Activated naive CD4-positive, alpha-beta T cell treated with anti-CD3 and anti-CD28 coated beads for 36 hours (primary cell): Measurements from ENCODE around the gene SLC9A9. TPM values are rescaled to one million over a fixed set of nuclear protein-coding genes. Genes with fewer than 3 reads are reported as not detected.

Experiments used
- CTCF ChIA-PET: fragments of 350-600 bp; sonication (Branson Sonifier 250); formaldehyde crosslinking; loops from one replicate; lab custom pipeline; 2021; ENCODE audit warnings: antibody characterized with exemption; lab: Charles Lee
- DNase-seq: peaks from one replicate; pipeline ENCODE4 v3.0.0-alpha.2; 2020
- H3K27ac Mint-ChIP-seq: one replicate; pipeline ENCODE4 v1.8.0; 2021; ENCODE audit warnings: mild to moderate bottlenecking, mixed read lengths
- H3K27me3 Mint-ChIP-seq: one replicate; pipeline ENCODE4 v1.8.0; 2021; ENCODE audit warnings: low read depth, mixed read lengths
- H3K36me3 Mint-ChIP-seq: one replicate; pipeline ENCODE4 v1.8.0; 2021; ENCODE audit warnings: low read depth, mixed read lengths
- H3K4me1 Mint-ChIP-seq: one replicate; pipeline ENCODE4 v1.8.0; 2021; ENCODE audit warnings: low read depth, mixed read lengths
- H3K4me3 Mint-ChIP-seq: one replicate; pipeline ENCODE4 v1.8.0; 2021; ENCODE audit warnings: mild to moderate bottlenecking, moderate library complexity, mixed read lengths
- H3K9me3 Mint-ChIP-seq: one replicate; pipeline ENCODE4 v1.8.0; 2021; ENCODE audit warnings: mixed read lengths
- intact Hi-C: fragments of 100-400 bp; cut with micrococcal nuclease; formaldehyde crosslinking; loops from one replicate; pipeline ENCODE4 v1.15.1; 2023
- total RNA-seq, 2 experiments: library from RNA; stranded (reverse); gene quantifications; one replicate each; pipeline ENCODE4 v1.2.3, GENCODE V29; 2021

The SLC9A9 gene
- total RNA-seq, 2 experiments from 2014 or later = 0.33 to 0.49 TPM

GRCh38 chr3:143576568-143577270 is 271.5 kb downstream of the SLC9A9 start:
- H3K4me3 Mint-ChIP-seq = no peak overlapping the region
- CTCF ChIA-PET = no interaction called here
- no peak for DNase-seq
- H3K9me3 Mint-ChIP-seq = no peaks in the 10 kb centered on the region
- intact Hi-C loops = no loop called here
- peaks cover 2% of the 10 kb centered on the region for H3K36me3 Mint-ChIP-seq
- no peak overlapping the region for H3K27ac Mint-ChIP-seq
- H3K4me1 Mint-ChIP-seq = peaks cover 4% of the 10 kb centered on the region
- no peaks in the 10 kb centered on the region for H3K27me3 Mint-ChIP-seq

- Mint-ChIP-seq H3K36me3 (peaks cover 2% of the 10 kb centered on the region), H3K9me3 (no peaks in the 10 kb centered on the region), H3K27ac (no peak overlapping the region), H3K4me1 (no peaks in the 10 kb centered on the region), H3K4me3 (no peak overlapping the region), H3K27me3 (no peaks in the 10 kb centered on the region)
- CTCF ChIA-PET = no interaction called here
- intact Hi-C loops = no loop called here
- DNase-seq = no peak
These were observed 273.3 kb downstream of the SLC9A9 start for GRCh38 chr3:143574933-143575332.

DNA sequence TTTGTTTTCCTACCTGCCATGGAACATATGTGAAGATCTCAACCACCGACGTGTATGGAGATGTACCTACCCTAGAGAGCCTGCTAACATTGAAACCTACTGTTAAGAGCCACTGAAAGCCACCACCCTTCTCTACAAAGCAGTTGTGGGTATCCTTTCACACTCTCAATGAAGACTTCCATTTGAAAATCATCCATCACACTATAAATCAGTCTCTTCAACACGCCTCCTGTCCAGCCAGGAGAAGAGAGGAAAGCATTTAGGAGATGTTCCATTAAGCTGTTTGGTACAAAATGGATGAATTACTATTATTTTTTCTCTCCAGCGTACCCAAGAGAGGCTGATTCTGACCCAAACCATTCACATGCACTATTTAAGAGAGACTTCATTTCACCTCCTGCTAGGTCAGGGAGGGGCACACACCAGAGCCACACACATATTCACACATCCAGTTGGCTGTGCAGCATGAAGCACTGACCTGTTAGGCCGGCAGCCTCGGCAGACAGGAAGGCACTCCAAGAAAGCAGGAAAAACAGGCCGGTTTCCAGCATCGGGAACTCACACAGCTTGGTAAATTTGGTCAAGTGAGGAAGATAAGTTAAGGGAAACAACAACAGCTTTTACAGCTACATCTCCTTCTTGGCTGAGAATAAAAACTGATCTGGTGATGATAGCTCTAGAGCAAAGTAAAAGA is 274.5 kb downstream of the SLC9A9 start:
- no peaks in the 10 kb centered on the region for H3K9me3 Mint-ChIP-seq
- CTCF ChIA-PET = no interaction called here
- no peak overlapping the region for H3K27ac Mint-ChIP-seq
- peaks cover 2% of the 10 kb centered on the region for H3K36me3 Mint-ChIP-seq
- no peak for DNase-seq
- no peak overlapping the region for H3K4me3 Mint-ChIP-seq
- H3K27me3 Mint-ChIP-seq = no peaks in the 10 kb centered on the region
- no peaks in the 10 kb centered on the region for H3K4me1 Mint-ChIP-seq
- intact Hi-C loops = no loop called here

GRCh38 chr3:143571548-143571947 is 276.7 kb downstream of the SLC9A9 start:
- intact Hi-C loops = no loop called here
- DNase-seq = no peak
- H3K9me3 Mint-ChIP-seq = no peaks in the 10 kb centered on the region
- H3K36me3 Mint-ChIP-seq = peaks cover 2% of the 10 kb centered on the region
- CTCF ChIA-PET = interaction anchor here (0.6 to 0.7 kb wide), 2 partner anchors 76 to 729 kb away, joined by 4 to 5 read pairs; no protein-coding TSS in a partner anchor
- no peaks in the 10 kb centered on the region for H3K27me3 Mint-ChIP-seq
- no peak overlapping the region for H3K4me3 Mint-ChIP-seq
- no peaks in the 10 kb centered on the region for H3K4me1 Mint-ChIP-seq
- H3K27ac Mint-ChIP-seq = no peak overlapping the region

DNA sequence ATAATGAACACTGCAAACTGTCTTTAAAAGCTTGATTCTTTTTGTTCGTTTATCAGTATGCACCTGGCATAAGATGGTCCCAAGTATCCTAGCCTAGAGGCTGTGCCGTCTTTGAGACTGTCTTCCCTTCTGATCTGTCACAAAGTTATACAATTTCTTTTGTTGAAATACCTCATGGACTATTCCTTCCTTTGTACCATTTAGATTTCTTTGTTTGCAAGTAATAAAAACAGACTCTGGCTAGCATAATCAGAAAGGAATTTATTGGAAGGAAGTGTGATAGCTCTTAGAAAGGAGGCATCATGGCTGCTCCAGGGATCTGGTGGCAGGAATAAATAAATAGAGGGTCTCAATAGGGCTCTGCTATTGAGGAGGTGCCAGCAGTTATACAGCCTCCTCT is 280.4 kb downstream of the SLC9A9 start:
- no peak overlapping the region for H3K4me3 Mint-ChIP-seq
- H3K4me1 Mint-ChIP-seq = no peaks in the 10 kb centered on the region
- H3K27me3 Mint-ChIP-seq = no peaks in the 10 kb centered on the region
- no peak overlapping the region for H3K27ac Mint-ChIP-seq
- CTCF ChIA-PET = interaction anchor here (1.0 kb wide), 1 partner anchor 23 kb away, joined by 3 read pairs; no protein-coding TSS in a partner anchor
- H3K9me3 Mint-ChIP-seq = no peaks in the 10 kb centered on the region
- intact Hi-C loops = no loop called here
- no peaks in the 10 kb centered on the region for H3K36me3 Mint-ChIP-seq
- no peak for DNase-seq

- H3K4me1 Mint-ChIP-seq = no peaks in the 10 kb centered on the region
- intact Hi-C loops = no loop called here
- no peak overlapping the region for H3K27ac Mint-ChIP-seq
- no peaks in the 10 kb centered on the region for H3K27me3 Mint-ChIP-seq
- CTCF ChIA-PET = no interaction called here
- no peaks in the 10 kb centered on the region for H3K36me3 Mint-ChIP-seq
- no peaks in the 10 kb centered on the region for H3K9me3 Mint-ChIP-seq
- no peak for DNase-seq
- H3K4me3 Mint-ChIP-seq = no peak overlapping the region
These were observed 282.3 kb downstream of the SLC9A9 start for GRCh38 chr3:143565951-143566350.

GRCh38 chr3:143563786-143564185 is 284.5 kb downstream of the SLC9A9 start:
- no peak for DNase-seq
- CTCF ChIA-PET = no interaction called here
- Mint-ChIP-seq H3K27me3 (no peaks in the 10 kb centered on the region), H3K9me3 (peaks cover 2% of the 10 kb centered on the region), H3K4me3 (no peak overlapping the region), H3K27ac (no peak overlapping the region), H3K36me3 (peaks cover 4% of the 10 kb centered on the region), H3K4me1 (no peaks in the 10 kb centered on the region)
- intact Hi-C loops = no loop called here

- H3K27ac Mint-ChIP-seq = no peak overlapping the region
- intact Hi-C loops = no loop called here
These were observed 285.5 kb downstream of the SLC9A9 start for GRCh38 chr3:143562789-143563188.

GRCh38 chr3:143559296-143559695 is 289.0 kb downstream of the SLC9A9 start:
- Mint-ChIP-seq H3K9me3 (peaks cover 23% of the 10 kb centered on the region), H3K27me3 (no peaks in the 10 kb centered on the region), H3K4me3 (no peak overlapping the region), H3K4me1 (no peaks in the 10 kb centered on the region), H3K36me3 (peaks cover 17% of the 10 kb centered on the region), H3K27ac (no peak overlapping the region)
- DNase-seq = no peak
- intact Hi-C loops = no loop called here
- CTCF ChIA-PET = no interaction called here

More at GRCh38 chr3:143562789-143563188, 285.5 kb downstream of the SLC9A9 start:
- Mint-ChIP-seq H3K9me3 (peaks cover 11% of the 10 kb centered on the region), H3K4me3 (no peak overlapping the region), H3K36me3 (peaks cover 11% of the 10 kb centered on the region), H3K27me3 (no peaks in the 10 kb centered on the region), H3K4me1 (no peaks in the 10 kb centered on the region)
- no peak for DNase-seq
- CTCF ChIA-PET = no interaction called here

GRCh38 chr3:143552851-143553250 is 295.4 kb downstream of the SLC9A9 start:
- Mint-ChIP-seq H3K36me3 (peaks cover 27% of the 10 kb centered on the region), H3K27ac (no peak overlapping the region), H3K27me3 (no peaks in the 10 kb centered on the region), H3K9me3 (peaks cover 12% of the 10 kb centered on the region), H3K4me1 (no peaks in the 10 kb centered on the region), H3K4me3 (no peak overlapping the region)
- CTCF ChIA-PET = no interaction called here
- intact Hi-C loops = no loop called here
- no peak for DNase-seq

GRCh38 chr3:143551761-143552160 is 296.5 kb downstream of the SLC9A9 start:
- H3K36me3 Mint-ChIP-seq = peaks cover 29% of the 10 kb centered on the region
- H3K4me3 Mint-ChIP-seq = no peak overlapping the region

DNA sequence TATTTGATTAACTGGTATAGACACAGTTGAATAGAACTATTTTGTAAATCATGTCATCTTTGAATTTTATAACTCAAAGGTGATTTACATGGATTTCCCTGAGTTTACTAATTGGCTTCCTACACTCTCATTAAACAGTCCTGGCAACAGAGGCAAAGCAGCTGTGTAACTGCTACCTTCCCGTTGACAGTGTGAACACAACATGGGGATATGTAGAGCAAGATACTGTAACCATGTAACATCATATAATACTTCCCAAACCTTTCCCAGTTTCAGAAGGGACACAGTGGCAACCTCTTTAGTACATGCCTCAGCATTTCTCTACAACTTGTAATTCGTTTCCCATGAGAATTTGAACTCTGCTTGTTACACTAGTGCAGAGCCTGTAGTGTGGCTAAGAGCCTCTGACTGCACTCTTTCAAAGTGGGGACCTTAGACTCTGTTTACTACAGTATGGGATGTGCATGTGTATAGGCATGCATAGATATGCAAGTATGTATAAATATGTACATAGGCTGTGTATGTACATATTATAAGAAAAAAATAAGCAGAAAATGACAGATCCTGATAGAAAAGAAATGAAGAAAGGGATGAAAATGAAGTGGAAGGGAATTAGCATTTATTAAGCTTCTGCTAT is 299.3 kb downstream of the SLC9A9 start:
- Mint-ChIP-seq H3K4me1 (no peaks in the 10 kb centered on the region), H3K9me3 (peaks cover 2% of the 10 kb centered on the region), H3K36me3 (peaks cover 32% of the 10 kb centered on the region), H3K27me3 (no peaks in the 10 kb centered on the region), H3K4me3 (no peak overlapping the region), H3K27ac (no peak overlapping the region)
- CTCF ChIA-PET = no interaction called here
- intact Hi-C loops = no loop called here
- no peak for DNase-seq

More at GRCh38 chr3:143551761-143552160, 296.5 kb downstream of the SLC9A9 start:
- no peaks in the 10 kb centered on the region for H3K27me3 Mint-ChIP-seq
- intact Hi-C loops = no loop called here
- peaks cover 5% of the 10 kb centered on the region for H3K9me3 Mint-ChIP-seq
- DNase-seq = no peak
- no peaks in the 10 kb centered on the region for H3K4me1 Mint-ChIP-seq
- no peak overlapping the region for H3K27ac Mint-ChIP-seq
- CTCF ChIA-PET = no interaction called here
